ENCODE measurements around the gene AFAP1.

The AFAP1 gene

DNA sequence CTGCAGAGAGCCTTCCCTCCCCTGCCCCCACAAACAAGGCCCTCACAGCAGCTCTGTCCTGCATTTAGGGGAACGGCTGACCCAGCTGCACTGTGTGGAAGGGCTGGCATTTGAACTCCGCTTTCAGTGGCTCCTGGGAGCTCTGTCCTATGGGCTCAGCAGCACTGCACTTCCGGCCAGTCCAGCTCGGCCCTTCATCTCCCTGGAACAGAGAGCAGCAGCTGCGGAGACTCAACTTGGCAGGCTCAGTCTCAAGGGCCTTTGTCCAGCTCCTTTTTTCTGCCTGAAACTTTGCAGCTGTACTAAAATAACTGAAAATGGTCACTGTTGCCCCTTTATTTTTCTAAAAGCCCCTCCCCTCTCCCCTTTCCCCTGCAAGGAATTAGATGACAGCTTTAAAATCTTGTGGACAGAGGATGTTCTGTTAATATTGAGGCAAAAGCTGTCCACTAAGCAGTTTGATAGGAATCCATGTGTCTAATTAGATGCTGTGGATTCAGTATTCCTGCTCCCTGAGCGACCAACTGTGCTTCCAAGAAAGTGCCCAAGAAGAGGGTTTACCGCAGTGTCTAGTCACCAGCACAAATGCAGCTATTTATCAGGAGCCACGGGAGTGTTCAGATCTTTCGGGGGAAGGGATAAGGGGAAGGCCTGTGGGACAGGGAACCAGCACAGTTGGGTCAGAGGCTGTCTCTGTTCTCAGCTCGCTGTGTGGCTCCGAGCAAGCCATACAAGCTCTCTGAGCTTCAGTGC, 133.1 kb downstream of the AFAP1 start:
- 68 to 74% methylated on average over 11 of the region's 11 CpGs for WGBS, 2 experiments

GRCh38 chr4:7805533-7806337, 133.9 kb downstream of the AFAP1 start:
- H3K4me3 ChIP-seq (ENCODE audit: insufficient read depth, low read depth, low read length) = no peak overlapping the region
- peaks cover 4% of the 10 kb centered on the region for H3K36me3 ChIP-seq (ENCODE audit: control insufficient read depth, insufficient read depth, low read length)
- H3K4me1 ChIP-seq (ENCODE audit: control insufficient read depth, insufficient read depth, low read length) = peaks cover 23% of the 10 kb centered on the region
- H3K9me3 ChIP-seq (ENCODE audit: control insufficient read depth, low read length) = no peaks in the 10 kb centered on the region
- 65 to 66% methylated on average over 21 of the region's 21 CpGs for WGBS, 2 experiments
- H3K27me3 ChIP-seq (ENCODE audit: control insufficient read depth, insufficient read depth, low read length, poor library complexity, severe bottlenecking) = no peaks in the 10 kb centered on the region
- H3K27ac ChIP-seq (ENCODE audit: insufficient read depth, low read depth, low read length, poor library complexity, severe bottlenecking) = peak overlapping the region; percentile 81

More for the DNA sequence above, 133.1 kb downstream of the AFAP1 start:
- no peaks in the 10 kb centered on the region for H3K9me3 ChIP-seq (ENCODE audit: control insufficient read depth, low read length)
- H3K4me3 ChIP-seq (ENCODE audit: insufficient read depth, low read depth, low read length) = no peak overlapping the region
- H3K27ac ChIP-seq (ENCODE audit: insufficient read depth, low read depth, low read length, poor library complexity, severe bottlenecking) = peak overlapping the region; percentile 81
- H3K36me3 ChIP-seq (ENCODE audit: control insufficient read depth, insufficient read depth, low read length) = peaks cover 4% of the 10 kb centered on the region
- no peaks in the 10 kb centered on the region for H3K27me3 ChIP-seq (ENCODE audit: control insufficient read depth, insufficient read depth, low read length, poor library complexity, severe bottlenecking)
- peaks cover 25% of the 10 kb centered on the region for H3K4me1 ChIP-seq (ENCODE audit: control insufficient read depth, insufficient read depth, low read length)

DNA sequence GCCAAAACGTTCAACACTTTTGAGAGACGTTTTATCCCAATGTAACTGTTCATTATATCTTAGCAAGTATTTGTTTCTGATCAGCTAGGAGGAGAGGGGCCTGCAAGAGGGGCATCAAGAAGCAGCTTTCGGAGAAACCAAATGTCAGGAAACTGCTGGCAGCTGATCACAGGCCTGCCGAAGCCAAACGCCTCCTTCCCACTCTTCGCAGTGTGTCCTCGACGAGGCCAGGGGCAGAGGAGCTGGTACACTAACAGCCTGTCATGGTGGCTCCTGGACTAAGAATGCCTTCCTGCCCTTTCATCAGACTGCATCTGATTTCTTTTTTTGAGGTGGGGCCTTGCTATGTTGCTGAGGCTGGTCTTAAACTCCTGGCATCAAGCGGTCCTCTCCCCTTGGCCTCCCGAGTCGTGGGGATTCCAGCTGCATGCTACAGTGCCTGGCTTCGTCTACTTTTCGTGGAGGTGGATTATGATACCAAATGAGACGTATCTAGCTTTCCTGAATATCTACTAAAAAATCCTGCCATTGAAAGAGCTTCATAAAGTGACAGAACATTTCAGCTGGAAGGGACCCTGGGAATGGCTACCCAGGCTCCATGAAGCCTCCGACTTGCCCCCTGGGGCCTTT, 134.8 kb downstream of the AFAP1 start:
- H3K27me3 ChIP-seq (ENCODE audit: control insufficient read depth, insufficient read depth, low read length, poor library complexity, severe bottlenecking) = no peaks in the 10 kb centered on the region
- WGBS, 2 experiments = 91 to 93% methylated on average over 15 of the region's 15 CpGs
- peaks cover 23% of the 10 kb centered on the region for H3K4me1 ChIP-seq (ENCODE audit: control insufficient read depth, insufficient read depth, low read length)
- no peak overlapping the region for H3K27ac ChIP-seq (ENCODE audit: insufficient read depth, low read depth, low read length, poor library complexity, severe bottlenecking)
- H3K9me3 ChIP-seq (ENCODE audit: control insufficient read depth, low read length) = no peaks in the 10 kb centered on the region
- no peak overlapping the region for H3K4me3 ChIP-seq (ENCODE audit: insufficient read depth, low read depth, low read length)
- H3K36me3 ChIP-seq (ENCODE audit: control insufficient read depth, insufficient read depth, low read length) = peaks cover 4% of the 10 kb centered on the region

DNA sequence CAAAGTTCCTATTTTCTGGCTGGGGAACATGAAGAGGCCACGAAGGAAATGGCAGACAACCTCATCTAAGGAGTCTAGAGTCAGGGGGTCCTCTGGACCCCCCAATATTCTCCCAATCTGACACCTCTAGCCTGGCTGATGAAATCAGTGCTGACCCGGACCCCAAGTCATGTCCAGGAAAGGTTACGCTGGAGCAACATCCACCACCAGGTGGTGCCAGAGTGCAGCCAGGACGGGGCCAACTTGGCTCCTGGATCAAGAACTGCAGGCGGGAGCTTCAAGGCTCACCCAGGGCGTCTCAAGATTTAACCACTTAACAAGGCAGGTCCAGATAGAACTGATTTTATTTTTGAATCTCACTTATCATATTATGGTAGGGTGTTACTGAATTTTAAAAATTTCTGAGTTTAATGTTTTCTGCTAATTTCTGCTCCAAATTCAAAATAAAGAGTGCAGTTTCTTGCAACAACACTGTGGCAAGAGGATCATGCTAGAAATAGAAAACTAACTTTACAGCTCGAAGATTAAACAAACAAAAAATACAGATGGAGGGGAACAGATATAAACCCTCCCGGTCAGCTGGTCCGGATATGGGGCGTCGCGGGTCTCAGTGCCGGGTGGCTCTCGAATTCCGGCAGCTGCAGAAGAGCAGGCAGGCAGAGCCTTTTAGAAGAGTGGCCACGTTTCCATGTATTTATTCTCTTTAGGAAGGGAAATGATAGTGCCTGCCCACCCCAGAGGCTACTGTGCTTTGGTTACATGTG, 135.5 kb downstream of the AFAP1 start:
- H3K36me3 ChIP-seq (ENCODE audit: control insufficient read depth, insufficient read depth, low read length) = peaks cover 4% of the 10 kb centered on the region
- H3K9me3 ChIP-seq (ENCODE audit: control insufficient read depth, low read length) = no peaks in the 10 kb centered on the region
- no peak overlapping the region for H3K27ac ChIP-seq (ENCODE audit: insufficient read depth, low read depth, low read length, poor library complexity, severe bottlenecking)

GRCh38 chr4:7803371-7803770, 136.3 kb downstream of the AFAP1 start:
- WGBS, 2 experiments = 93 to 96% methylated on average over 7 of the region's 7 CpGs
- Histone ChIP-seq H3K36me3 (ENCODE audit: control insufficient read depth, insufficient read depth, low read length) (peaks cover under 1% of the 10 kb centered on the region), H3K27me3 (ENCODE audit: control insufficient read depth, insufficient read depth, low read length, poor library complexity, severe bottlenecking) (no peaks in the 10 kb centered on the region), H3K4me3 (ENCODE audit: insufficient read depth, low read depth, low read length) (no peak overlapping the region), H3K27ac (ENCODE audit: insufficient read depth, low read depth, low read length, poor library complexity, severe bottlenecking) (no peak overlapping the region), H3K4me1 (ENCODE audit: control insufficient read depth, insufficient read depth, low read length) (peaks cover 23% of the 10 kb centered on the region), H3K9me3 (ENCODE audit: control insufficient read depth, low read length) (no peaks in the 10 kb centered on the region)

More for the DNA sequence above, 135.5 kb downstream of the AFAP1 start:
- H3K27me3 ChIP-seq (ENCODE audit: control insufficient read depth, insufficient read depth, low read length, poor library complexity, severe bottlenecking) = no peaks in the 10 kb centered on the region
- H3K4me3 ChIP-seq (ENCODE audit: insufficient read depth, low read depth, low read length) = no peak overlapping the region
- 62 to 63% methylated on average over 15 to 16 of the region's 16 CpGs for WGBS, 2 experiments
- H3K4me1 ChIP-seq (ENCODE audit: control insufficient read depth, insufficient read depth, low read length) = peaks cover 23% of the 10 kb centered on the region

DNA sequence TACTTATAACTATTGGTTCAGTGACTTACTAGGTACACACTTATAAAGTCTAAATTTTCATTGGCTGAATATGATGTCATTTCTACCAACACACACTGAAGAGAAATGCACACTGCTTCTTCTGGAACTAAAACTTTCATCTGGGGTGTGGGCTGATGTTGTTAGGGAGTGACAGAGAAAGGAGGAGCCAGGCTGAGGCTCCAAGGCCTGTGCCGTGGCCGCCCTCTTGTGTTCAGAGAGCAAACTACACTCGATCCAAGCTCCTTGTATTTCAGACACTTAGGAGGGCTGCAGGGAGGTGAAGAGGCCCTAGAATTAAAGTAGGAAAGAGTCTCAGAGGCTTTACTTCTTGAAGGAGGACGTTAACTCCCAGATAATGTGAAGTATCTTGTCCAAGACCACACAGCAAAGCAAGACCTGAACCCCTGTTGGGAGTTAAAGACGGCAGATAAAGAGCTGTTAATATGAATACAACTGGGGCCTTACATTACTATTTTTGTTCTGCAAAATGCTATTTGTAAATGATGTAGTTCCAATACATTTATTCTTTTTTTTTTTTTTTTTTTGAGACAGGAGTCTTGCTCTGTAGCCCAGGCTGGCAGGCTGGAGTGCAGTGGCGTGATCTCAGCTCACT, 137.5 kb downstream of the AFAP1 start:
- Histone ChIP-seq H3K9me3 (ENCODE audit: control insufficient read depth, low read length) (no peaks in the 10 kb centered on the region), H3K36me3 (ENCODE audit: control insufficient read depth, insufficient read depth, low read length) (no peaks in the 10 kb centered on the region), H3K27ac (ENCODE audit: insufficient read depth, low read depth, low read length, poor library complexity, severe bottlenecking) (no peak overlapping the region), H3K4me1 (ENCODE audit: control insufficient read depth, insufficient read depth, low read length) (peaks cover 17% of the 10 kb centered on the region), H3K27me3 (ENCODE audit: control insufficient read depth, insufficient read depth, low read length, poor library complexity, severe bottlenecking) (no peaks in the 10 kb centered on the region), H3K4me3 (ENCODE audit: insufficient read depth, low read depth, low read length) (no peak overlapping the region)
- 30 to 40% methylated on average over 6 of the region's 6 CpGs for WGBS, 2 experiments

- H3K4me3 ChIP-seq (ENCODE audit: insufficient read depth, low read depth, low read length) = no peak overlapping the region
- H3K27ac ChIP-seq (ENCODE audit: insufficient read depth, low read depth, low read length, poor library complexity, severe bottlenecking) = no peak overlapping the region
- H3K27me3 ChIP-seq (ENCODE audit: control insufficient read depth, insufficient read depth, low read length, poor library complexity, severe bottlenecking) = no peaks in the 10 kb centered on the region
- no peaks in the 10 kb centered on the region for H3K9me3 ChIP-seq (ENCODE audit: control insufficient read depth, low read length)
- H3K4me1 ChIP-seq (ENCODE audit: control insufficient read depth, insufficient read depth, low read length) = peaks cover 12% of the 10 kb centered on the region
- 56 to 67% methylated on average over 1 of the region's 1 CpG for WGBS, 2 experiments
- H3K36me3 ChIP-seq (ENCODE audit: control insufficient read depth, insufficient read depth, low read length) = no peaks in the 10 kb centered on the region
These were observed 138.0 kb downstream of the AFAP1 start for GRCh38 chr4:7801641-7802040.

DNA sequence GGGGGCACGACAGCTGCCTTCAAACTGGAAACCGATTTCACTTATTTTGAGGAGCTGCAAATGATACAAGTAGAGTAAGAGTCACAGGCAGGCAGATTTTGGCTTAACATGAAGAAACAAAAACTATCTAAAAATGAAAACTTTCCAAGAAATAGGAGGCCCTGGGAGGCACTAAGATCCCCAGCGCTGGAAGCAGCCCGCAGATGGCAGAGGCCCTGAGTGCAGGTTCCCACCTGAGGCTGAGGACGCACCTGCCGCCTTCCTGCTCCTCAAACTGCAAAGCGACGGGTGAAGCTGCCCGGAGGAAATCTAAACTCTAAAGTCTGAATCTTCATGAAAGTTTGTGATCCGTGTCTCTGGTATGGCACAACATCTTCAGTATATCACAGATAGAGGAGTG, 138.7 kb downstream of the AFAP1 start:
- H3K27me3 ChIP-seq (ENCODE audit: control insufficient read depth, insufficient read depth, low read length, poor library complexity, severe bottlenecking) = no peaks in the 10 kb centered on the region
- WGBS, 2 experiments = 95 to 96% methylated on average over 9 to 10 of the region's 10 CpGs
- peaks cover 5% of the 10 kb centered on the region for H3K4me1 ChIP-seq (ENCODE audit: control insufficient read depth, insufficient read depth, low read length)
- H3K4me3 ChIP-seq (ENCODE audit: insufficient read depth, low read depth, low read length) = no peak overlapping the region
- no peak overlapping the region for H3K27ac ChIP-seq (ENCODE audit: insufficient read depth, low read depth, low read length, poor library complexity, severe bottlenecking)
- no peaks in the 10 kb centered on the region for H3K9me3 ChIP-seq (ENCODE audit: control insufficient read depth, low read length)
- H3K36me3 ChIP-seq (ENCODE audit: control insufficient read depth, insufficient read depth, low read length) = no peaks in the 10 kb centered on the region

GRCh38 chr4:7800410-7800809, 139.3 kb downstream of the AFAP1 start:
- Histone ChIP-seq H3K9me3 (ENCODE audit: control insufficient read depth, low read length) (no peaks in the 10 kb centered on the region), H3K27me3 (ENCODE audit: control insufficient read depth, insufficient read depth, low read length, poor library complexity, severe bottlenecking) (no peaks in the 10 kb centered on the region), H3K36me3 (ENCODE audit: control insufficient read depth, insufficient read depth, low read length) (no peaks in the 10 kb centered on the region), H3K4me1 (ENCODE audit: control insufficient read depth, insufficient read depth, low read length) (no peaks in the 10 kb centered on the region), H3K27ac (ENCODE audit: insufficient read depth, low read depth, low read length, poor library complexity, severe bottlenecking) (no peak overlapping the region), H3K4me3 (ENCODE audit: insufficient read depth, low read depth, low read length) (no peak overlapping the region)
- 96% methylated on average over 22 of the region's 22 CpGs for WGBS, 2 experiments

Data from ectodermal cell (in vitro differentiated cells).